K562 (cell line): ENCODE results near the gene SC5D. TPM values are rescaled to one million over a fixed set of nuclear protein-coding genes. Genes with fewer than 3 reads are reported as not detected.

Experiments
- HNRNPUL1 ChIP-seq: fragments of 200-400 bp; formaldehyde crosslinking; IDR thresholded peaks from 2 replicates; pipeline ENCODE4 v1.6.1; 2017; ENCODE audit warnings: low read length
- JUN ChIP-seq, 2 experiments: sonication (generic) in 1 of 2; formaldehyde crosslinking in 1 of 2; IDR thresholded peaks; 2 replicates each; pipeline versions ENCODE4 v1.6.1 to v1.8.0; 2012 to 2022; ENCODE audit warnings: borderline replicate concordance in 2 of 2, mild to moderate bottlenecking in 2 of 2, improper control_type of control experiment in 1 of 2, low read depth in 1 of 2, low read length in 1 of 2, missing genetic modification reagents in 1 of 2
- LEF1 ChIP-seq: fragments of 450-650 bp; IDR thresholded peaks from 2 replicates; pipeline ENCODE4 v1.6.1; 2016; ENCODE audit warnings: mild to moderate bottlenecking
- ZBTB40 ChIP-seq, 2 experiments: fragments of 450-650 bp in 1 of 2; sonication (generic) in 1 of 2; formaldehyde crosslinking in 1 of 2; IDR thresholded peaks; 2 replicates each; pipeline versions ENCODE4 v1.7.1 to v1.9.0; 2016 to 2022; ENCODE audit warnings: inconsistent platforms in 1 of 2, mild to moderate bottlenecking in 1 of 2, missing genetic modification reagents in 1 of 2
- ZFX ChIP-seq: sonication (generic); formaldehyde crosslinking; IDR thresholded peaks from 2 replicates; pipeline ENCODE4 v1.8.0; 2022; ENCODE audit warnings: mild to moderate bottlenecking, missing genetic modification reagents, moderate library complexity
- ZNF318 ChIP-seq, 2 experiments: fragments of 450-650 bp; IDR thresholded peaks; 2 replicates each; pipeline ENCODE4 v1.6.1; 2016; ENCODE audit warnings: mild to moderate bottlenecking in 2 of 2, borderline replicate concordance in 1 of 2, low read depth in 1 of 2, moderate library complexity in 1 of 2
- polyA plus RNA-seq, 8 experiments: library from polyadenylated mRNA; depleted of rRNA in 4 of 8; stranded (reverse) in 5 of 8; unstranded in 3 of 8; fragments of >200 nt; fragmentation: Nextera tagmentation in 2 of 8; fragmentation: Illumina TruSeq in 1 of 8; extraction: Ambion mirVana in 2 of 8; extraction: Trizol in 1 of 8; gene quantifications; 2 replicates each; pipeline versions ENCODE4 v1.2.1 to v1.2.3, GENCODE V29; 2011 to 2014; ENCODE audit warnings: inconsistent platforms in 1 of 8, missing spikeins in 1 of 8
- total RNA-seq, 7 experiments: library from RNA; depleted of rRNA in 6 of 7; stranded (reverse); fragments of >200 nt in 6 of 7; fragmentation: Illumina TruSeq in 2 of 7; extraction: Trizol in 2 of 7; gene quantifications; 2 replicates each; pipeline versions ENCODE4 v1.2.1 to v1.2.3, GENCODE V29; 2011 to 2021; ENCODE audit warnings: low replicate concordance in 1 of 7

Gene SC5D
- total and polyA plus RNA-seq, 9 of the 15 experiments (the other 6 are each of a cell fraction or from before 2014, with no cell fraction given): 7.6 to 84.0 (median 17.4) TPM

DNA sequence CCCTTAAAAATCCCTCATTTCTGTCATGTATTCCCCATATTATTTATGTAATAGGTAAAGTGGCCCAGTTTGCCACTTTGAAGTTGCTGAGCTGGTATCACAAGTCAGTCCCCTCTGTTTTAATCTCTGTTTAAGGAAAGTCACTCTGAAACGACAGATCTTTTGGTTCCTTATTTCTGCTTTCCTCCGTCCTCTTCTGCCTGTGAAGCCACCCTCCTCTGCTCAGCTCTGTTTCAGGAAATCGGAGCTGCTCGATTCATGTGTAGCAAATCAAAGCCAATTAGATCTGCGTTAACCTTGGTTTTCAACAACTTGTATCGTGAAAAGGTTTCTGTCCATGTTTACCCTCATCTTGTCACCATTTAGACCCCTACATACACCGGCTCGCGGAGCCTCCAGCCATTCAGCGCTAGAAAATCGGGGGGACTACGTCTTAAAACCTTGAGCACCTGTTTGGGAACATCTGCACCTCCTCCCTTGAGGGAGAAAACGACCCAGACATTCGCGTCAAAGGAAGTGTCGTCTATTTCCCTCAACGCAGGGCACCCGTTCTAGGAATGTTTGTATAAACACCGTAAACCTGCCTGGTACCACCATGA is 576 bp upstream of the SC5D start (continued):
- TF ChIP-seq ZBTB40 (IDR thresholded peaks at IDR 0.05) (peak; percentile 10; the same call in 1 of the 2 replicates), ZBTB40 (CRISPR knock-in tag; IDR thresholded peaks at IDR 0.05) (no peak), JUN (IDR thresholded peaks at IDR 0.05; ENCODE audit: borderline replicate concordance, low read depth, low read length) (no peak), JUN (CRISPR knock-in tag; IDR thresholded peaks at IDR 0.05; ENCODE audit: borderline replicate concordance) (no peak), HNRNPUL1 (no peak), ZFX (CRISPR knock-in tag) (no peak), LEF1 (no peak), ZNF318 (IDR thresholded peaks at IDR 0.05; ENCODE audit: borderline replicate concordance in 1 of 2, low read depth in 1 of 2) (no peak)
- TF ChIP-seq, all 486 proteins: peak for 4
